BJ (cell line): ENCODE measurements around the gene BEAN1. TPM values are rescaled to one million over a fixed set of nuclear protein-coding genes. Genes with fewer than 3 reads are reported as not detected.

Experiments
- CTCF ChIA-PET: fragments of 350-600 bp; formaldehyde crosslinking; extraction: SDS; loops from one replicate; lab custom pipeline; 2021; ENCODE audit warnings: antibody characterized with exemption, inconsistent platforms; lab: Yijun Ruan, JAX
- POLR2A ChIA-PET: fragments of 300-600 bp; sonication (Branson Sonifier 250); formaldehyde crosslinking; extraction: SDS; loops from one replicate; lab custom pipeline; 2021; ENCODE audit warnings: antibody characterized with exemption; lab: Charles Lee
- DNase-seq: peaks from one replicate; pipeline ENCODE4 v3.0.0-alpha.2; 2011; ENCODE audit warnings: low read depth
- H3K27me3 ChIP-seq: 2 replicates; pipeline ENCODE4 v1.6.0; 2011; ENCODE audit warnings: low read length; ENCODE audit not compliant: control insufficient read depth, insufficient read depth
- H3K36me3 ChIP-seq: 2 replicates; pipeline ENCODE4 v1.5.1; 2011; ENCODE audit warnings: low read length; ENCODE audit not compliant: control insufficient read depth, insufficient read depth
- H3K4me3 ChIP-seq: 2 replicates; pipeline ENCODE4 v1.5.1; 2011; ENCODE audit warnings: low read depth, mild to moderate bottlenecking, control low read depth, low read length
- polyA plus RNA-seq: library from polyadenylated mRNA; depleted of rRNA; stranded (reverse); fragments of >200 nt; gene quantifications from 2 replicates; pipeline ENCODE4 v1.2.3, GENCODE V29; 2011
- TF ChIP-seq, protein P1 (sequence below): IDR thresholded peaks from 2 replicates; pipeline ENCODE4 v1.5.1; 2011; ENCODE audit warnings: low read depth, mild to moderate bottlenecking, control low read depth, inconsistent platforms, low read length, moderate library complexity; ENCODE audit not compliant: insufficient read depth

The BEAN1 gene
- polyA plus RNA-seq, 1 experiment, result not detected

GRCh38 chr16:66406534-66407221, 20.4 kb upstream of the BEAN1 start:
- Histone ChIP-seq H3K4me3 (peak overlapping the region; percentile 53), H3K27me3 (peaks cover 9% of the 10 kb centered on the region), H3K36me3 (no peaks in the 10 kb centered on the region)
- CTCF ChIA-PET, result interaction anchor here (0.6 to 3.9 kb wide), 67 partner anchors 9 to 522 kb away, joined by 3 to 34 read pairs (median 5); partner anchors contain the start of genes CA7, CMTM2, CMTM3 and DYNC1LI2
- no peak for DNase-seq
- POLR2A ChIA-PET, result no interaction called here
- TF ChIP-seq, protein P1, sequence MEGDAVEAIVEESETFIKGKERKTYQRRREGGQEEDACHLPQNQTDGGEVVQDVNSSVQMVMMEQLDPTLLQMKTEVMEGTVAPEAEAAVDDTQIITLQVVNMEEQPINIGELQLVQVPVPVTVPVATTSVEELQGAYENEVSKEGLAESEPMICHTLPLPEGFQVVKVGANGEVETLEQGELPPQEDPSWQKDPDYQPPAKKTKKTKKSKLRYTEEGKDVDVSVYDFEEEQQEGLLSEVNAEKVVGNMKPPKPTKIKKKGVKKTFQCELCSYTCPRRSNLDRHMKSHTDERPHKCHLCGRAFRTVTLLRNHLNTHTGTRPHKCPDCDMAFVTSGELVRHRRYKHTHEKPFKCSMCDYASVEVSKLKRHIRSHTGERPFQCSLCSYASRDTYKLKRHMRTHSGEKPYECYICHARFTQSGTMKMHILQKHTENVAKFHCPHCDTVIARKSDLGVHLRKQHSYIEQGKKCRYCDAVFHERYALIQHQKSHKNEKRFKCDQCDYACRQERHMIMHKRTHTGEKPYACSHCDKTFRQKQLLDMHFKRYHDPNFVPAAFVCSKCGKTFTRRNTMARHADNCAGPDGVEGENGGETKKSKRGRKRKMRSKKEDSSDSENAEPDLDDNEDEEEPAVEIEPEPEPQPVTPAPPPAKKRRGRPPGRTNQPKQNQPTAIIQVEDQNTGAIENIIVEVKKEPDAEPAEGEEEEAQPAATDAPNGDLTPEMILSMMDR, result peak; percentile 80

GRCh38 chr16:66408163-66409048, 18.7 kb upstream of the BEAN1 start:
- Histone ChIP-seq H3K27me3 (peaks cover 6% of the 10 kb centered on the region), H3K4me3 (no peak overlapping the region), H3K36me3 (no peaks in the 10 kb centered on the region)
- DNase-seq, result no peak
- CTCF ChIA-PET, result interaction anchor here (0.7 to 3.7 kb wide), 9 partner anchors 24 to 465 kb away, joined by 3 to 34 read pairs (median 11); partner anchors contain the start of gene CMTM3
- TF ChIP-seq, protein P1, result no peak
- POLR2A ChIA-PET, result no interaction called here

- POLR2A ChIA-PET, result no interaction called here
- H3K36me3 ChIP-seq, result no peaks in the 10 kb centered on the region
- peaks cover 3% of the 10 kb centered on the region for H3K27me3 ChIP-seq
- CTCF ChIA-PET, result interaction anchor here (1.3 to 3.1 kb wide), 3 partner anchors 12 to 106 kb away, joined by 3 to 34 read pairs (median 4); no protein-coding TSS in a partner anchor
- no peak for DNase-seq
- TF ChIP-seq, protein P1, result no peak
- no peak overlapping the region for H3K4me3 ChIP-seq
These were observed 17.9 kb upstream of the BEAN1 start for GRCh38 chr16:66409156-66409555.

GRCh38 chr16:66412182-66412581, 14.9 kb upstream of the BEAN1 start:
- POLR2A ChIA-PET, result no interaction called here
- Histone ChIP-seq H3K36me3 (no peaks in the 10 kb centered on the region), H3K27me3 (no peaks in the 10 kb centered on the region), H3K4me3 (no peak overlapping the region)
- TF ChIP-seq, protein P1, result no peak
- DNase-seq, result no peak
- CTCF ChIA-PET, result no interaction called here

DNA sequence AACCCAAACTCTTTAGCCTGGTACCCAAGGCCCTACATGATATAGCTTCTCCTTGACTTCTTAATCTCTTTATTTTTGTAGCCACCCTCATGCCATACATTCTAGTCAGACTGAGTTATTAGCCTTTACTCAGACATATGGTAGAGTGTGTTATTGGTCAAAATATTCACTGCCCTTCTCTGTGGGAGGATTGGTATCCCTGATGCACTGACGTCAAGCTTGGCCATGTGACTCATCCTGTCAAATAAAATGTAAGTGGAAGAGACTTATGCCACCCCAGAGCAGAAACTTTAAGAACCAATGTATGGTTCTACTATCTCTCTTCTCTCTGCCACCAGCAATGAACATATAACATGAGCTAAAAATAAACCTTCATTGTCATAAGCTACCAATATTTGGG, 12.2 kb upstream of the BEAN1 start:
- ChIA-PET POLR2A (interaction anchor here (0.6 kb wide), 1 partner anchor 48 kb away, joined by 3 read pairs; no protein-coding TSS in a partner anchor), CTCF (interaction anchor here (0.7 to 1.6 kb wide), 4 partner anchors 8 to 69 kb away, joined by 3 to 6 read pairs (median 5); no protein-coding TSS in a partner anchor)
- TF ChIP-seq, protein P1, result no peak
- no peak overlapping the region for H3K4me3 ChIP-seq
- DNase-seq, result no peak
- no peaks in the 10 kb centered on the region for H3K36me3 ChIP-seq
- no peaks in the 10 kb centered on the region for H3K27me3 ChIP-seq
